Breast epithelium (tissue), 3 donors: ENCODE data around the gene GDF10.

Experiments
- POLR2A ChIP-seq: fragments of 450-650 bp; IDR thresholded peaks from one replicate; pipeline ENCODE4 v1.6.1; 2016; ENCODE audit warnings: antibody characterized with exemption, mild to moderate bottlenecking, moderate library complexity
- POLR2AphosphoS5 ChIP-seq, 3 donors: sonication (generic); formaldehyde crosslinking; IDR thresholded peaks; one replicate each; pipeline ENCODE4 v1.6.1; 2017; ENCODE audit warnings: antibody characterized with exemption in 3 of 3
- TF ChIP-seq, protein P1 (sequence below), 3 donors: fragments of 450-650 bp; IDR thresholded peaks; one replicate each; pipeline ENCODE4 v1.5.1; 2016 to 2017; ENCODE audit warnings: antibody characterized with exemption in 3 of 3, mild to moderate bottlenecking in 3 of 3, moderate library complexity in 3 of 3

DNA sequence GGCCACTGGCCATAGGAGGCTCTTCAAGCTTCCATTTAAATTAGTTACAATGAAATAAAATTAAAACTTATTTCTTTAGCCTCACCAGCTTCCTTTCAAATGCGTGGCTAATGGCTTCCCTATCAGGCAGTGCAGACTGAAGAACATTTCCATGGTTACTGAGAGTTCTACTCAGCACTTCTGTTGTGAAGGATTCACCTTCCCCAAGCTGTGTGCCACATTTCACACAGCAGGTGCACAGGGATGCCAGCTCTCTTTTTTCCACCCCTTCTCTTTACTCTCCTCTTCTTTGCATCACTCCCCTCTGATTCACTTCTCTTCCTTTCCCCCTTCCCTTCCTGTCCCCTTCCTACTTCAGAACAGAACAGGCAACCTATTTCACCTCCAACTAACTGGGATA lies 23.1 kb downstream of the GDF10 start:
- TF ChIP-seq, protein P1, sequence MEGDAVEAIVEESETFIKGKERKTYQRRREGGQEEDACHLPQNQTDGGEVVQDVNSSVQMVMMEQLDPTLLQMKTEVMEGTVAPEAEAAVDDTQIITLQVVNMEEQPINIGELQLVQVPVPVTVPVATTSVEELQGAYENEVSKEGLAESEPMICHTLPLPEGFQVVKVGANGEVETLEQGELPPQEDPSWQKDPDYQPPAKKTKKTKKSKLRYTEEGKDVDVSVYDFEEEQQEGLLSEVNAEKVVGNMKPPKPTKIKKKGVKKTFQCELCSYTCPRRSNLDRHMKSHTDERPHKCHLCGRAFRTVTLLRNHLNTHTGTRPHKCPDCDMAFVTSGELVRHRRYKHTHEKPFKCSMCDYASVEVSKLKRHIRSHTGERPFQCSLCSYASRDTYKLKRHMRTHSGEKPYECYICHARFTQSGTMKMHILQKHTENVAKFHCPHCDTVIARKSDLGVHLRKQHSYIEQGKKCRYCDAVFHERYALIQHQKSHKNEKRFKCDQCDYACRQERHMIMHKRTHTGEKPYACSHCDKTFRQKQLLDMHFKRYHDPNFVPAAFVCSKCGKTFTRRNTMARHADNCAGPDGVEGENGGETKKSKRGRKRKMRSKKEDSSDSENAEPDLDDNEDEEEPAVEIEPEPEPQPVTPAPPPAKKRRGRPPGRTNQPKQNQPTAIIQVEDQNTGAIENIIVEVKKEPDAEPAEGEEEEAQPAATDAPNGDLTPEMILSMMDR (IDR thresholded peaks at IDR 0.05), result no peak
- TF ChIP-seq POLR2A (no peak), POLR2AphosphoS5 (IDR thresholded peaks at IDR 0.05) (no peak)
